Dedifferentiated amniotic fluid mesenchymal stem cell (primary cell): ENCODE results near the gene POLDIP3.

Experiments
- DNase-seq: peaks from one replicate; pipeline ENCODE4 v3.0.0-alpha.2; 2016; ENCODE audit errors: extremely low spot score

Gene POLDIP3

GRCh38 chr22:42614312-42615091 lies at the start of gene POLDIP3:
TSS of gene POLDIP3 (minus strand) at chr22:42614883. CDS start at chr22:42614857, 26 bp downstream.
- DNase-seq: peak; percentile 98

- DNase-seq: peak; percentile 64
These were observed 47.5 kb upstream of the POLDIP3 start for GRCh38 chr22:42661985-42662831.

GRCh38 chr22:42656578-42656977 lies 41.9 kb upstream of the POLDIP3 start:
- no peak for DNase-seq

GRCh38 chr22:42655693-42656092 lies 41.0 kb upstream of the POLDIP3 start:
- DNase-seq: no peak

- no peak for DNase-seq
These were observed 39.9 kb upstream of the POLDIP3 start for GRCh38 chr22:42654436-42655073.

GRCh38 chr22:42653999-42654398 lies 39.3 kb upstream of the POLDIP3 start:
- DNase-seq: no peak

- DNase-seq: no peak
These were observed 36.5 kb upstream of the POLDIP3 start for GRCh38 chr22:42651134-42651533.

- peak; percentile 71 for DNase-seq
These were observed 34.8 kb upstream of the POLDIP3 start, which contains the start of gene CYB5R3 for GRCh38 chr22:42649246-42650099. TSS of gene CYB5R3 (minus strand) at chr22:42649392. CDS start at chr22:42649315, 77 bp downstream.

GRCh38 chr22:42648368-42649245 lies 33.9 kb upstream of the POLDIP3 start:
- no peak for DNase-seq

GRCh38 chr22:42648017-42648367 lies 33.3 kb upstream of the POLDIP3 start:
- no peak for DNase-seq

- no peak for DNase-seq
These were observed 32.2 kb upstream of the POLDIP3 start for GRCh38 chr22:42646569-42647525.

GRCh38 chr22:42645938-42646568 lies 31.4 kb upstream of the POLDIP3 start:
- no peak for DNase-seq

- no peak for DNase-seq
These were observed 30.8 kb upstream of the POLDIP3 start for GRCh38 chr22:42645341-42645937.

- DNase-seq: no peak
These were observed 30.0 kb upstream of the POLDIP3 start for GRCh38 chr22:42644422-42645340.

GRCh38 chr22:42643634-42644421 lies 29.1 kb upstream of the POLDIP3 start:
- DNase-seq: no peak
